SIG-M5 (cell line): ENCODE measurements around the gene CCDC102A.

Experiments used
- DNase-seq: peaks from one replicate; lab custom pipeline; 2025; lab: John Stamatoyannopoulos, UW

Gene CCDC102A

DNA sequence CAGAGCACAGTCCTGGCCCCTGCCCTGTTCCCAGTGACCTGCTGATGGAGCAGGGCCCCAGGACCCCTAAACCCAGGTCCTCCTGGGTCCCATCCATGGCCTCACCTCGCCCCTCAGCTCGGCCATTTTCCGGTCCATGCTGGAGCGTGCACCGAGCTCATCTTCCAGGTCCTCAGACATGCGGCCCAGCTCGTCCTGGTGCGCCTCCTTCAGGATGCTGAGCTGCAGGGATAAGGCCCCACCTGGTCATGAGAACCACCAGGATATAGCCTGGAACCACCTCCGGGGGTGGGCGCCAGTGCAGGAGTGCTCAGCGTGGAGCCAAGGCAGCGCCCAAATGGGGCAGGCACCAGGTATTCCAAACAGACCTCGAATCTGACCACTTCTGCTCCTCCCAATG, 17.9 kb downstream of the CCDC102A start:
- DNase-seq: no peak

DNA sequence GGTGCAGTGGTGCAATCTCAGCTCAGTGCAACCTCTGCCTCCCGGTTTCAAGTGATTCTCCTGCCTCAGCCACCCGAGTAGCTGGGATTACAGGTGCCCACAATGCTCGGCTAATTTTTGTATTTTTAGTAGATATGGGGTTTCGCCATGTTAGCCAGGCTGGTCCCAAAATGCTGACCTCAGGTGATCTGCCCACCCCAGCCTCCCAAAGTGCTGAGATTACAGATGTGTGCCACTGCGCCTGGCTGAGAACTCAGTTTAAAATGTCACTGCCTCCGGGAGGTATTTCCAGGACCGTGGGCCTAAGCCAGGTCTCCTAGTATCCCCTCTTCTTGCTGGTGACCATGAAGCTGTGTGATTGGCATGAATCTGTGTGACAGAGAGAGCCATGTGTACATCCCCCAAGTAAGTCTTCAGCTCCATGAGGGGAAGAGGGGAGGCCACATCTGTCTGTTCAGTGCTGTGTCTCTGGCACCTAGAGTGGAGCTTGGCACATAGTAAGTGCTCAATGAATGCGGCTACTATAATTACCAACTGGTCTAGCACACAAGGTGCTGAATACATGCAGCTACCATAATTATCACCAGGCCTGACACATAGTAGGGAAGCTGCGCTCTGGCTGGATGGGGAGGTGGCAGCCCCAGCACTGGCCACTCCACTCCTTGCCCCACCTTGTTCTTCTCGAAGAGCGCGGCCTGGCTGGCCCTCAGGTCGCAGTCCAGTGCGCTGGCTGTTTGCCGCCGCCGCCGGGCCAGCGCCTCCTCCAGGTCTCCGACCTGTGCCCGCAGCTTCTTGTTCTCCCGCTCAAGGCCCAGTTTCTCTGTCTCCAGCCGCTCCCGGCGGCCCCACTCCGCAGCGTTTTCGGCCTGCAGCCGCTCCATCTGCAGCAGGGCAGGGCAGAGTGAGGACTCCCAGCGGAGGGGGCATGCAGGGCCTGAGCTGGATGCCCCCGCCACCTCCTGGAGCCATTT, 18.7 kb downstream of the CCDC102A start:
- DNase-seq: no peak

DNA sequence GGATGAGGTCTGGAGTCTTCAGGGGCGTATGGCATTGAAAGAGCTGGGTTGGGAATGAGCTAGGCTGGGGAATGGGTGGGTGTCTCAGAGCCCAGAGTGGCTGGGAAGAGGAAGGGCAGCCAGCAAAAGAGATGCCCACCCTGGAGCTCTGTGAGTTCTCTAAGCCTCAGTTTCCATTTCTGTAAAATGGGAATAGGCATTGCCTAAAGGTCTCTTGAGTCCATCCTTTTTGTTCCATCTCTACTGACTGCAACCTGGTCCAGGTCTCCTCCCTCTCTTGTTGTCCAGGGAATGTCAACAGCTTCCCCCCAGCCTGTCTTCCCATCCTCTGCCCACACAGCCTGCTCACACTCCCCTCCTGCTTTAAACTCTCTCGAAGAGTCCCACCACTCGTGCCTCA, 19.6 kb downstream of the CCDC102A start:
- DNase-seq: no peak

DNA sequence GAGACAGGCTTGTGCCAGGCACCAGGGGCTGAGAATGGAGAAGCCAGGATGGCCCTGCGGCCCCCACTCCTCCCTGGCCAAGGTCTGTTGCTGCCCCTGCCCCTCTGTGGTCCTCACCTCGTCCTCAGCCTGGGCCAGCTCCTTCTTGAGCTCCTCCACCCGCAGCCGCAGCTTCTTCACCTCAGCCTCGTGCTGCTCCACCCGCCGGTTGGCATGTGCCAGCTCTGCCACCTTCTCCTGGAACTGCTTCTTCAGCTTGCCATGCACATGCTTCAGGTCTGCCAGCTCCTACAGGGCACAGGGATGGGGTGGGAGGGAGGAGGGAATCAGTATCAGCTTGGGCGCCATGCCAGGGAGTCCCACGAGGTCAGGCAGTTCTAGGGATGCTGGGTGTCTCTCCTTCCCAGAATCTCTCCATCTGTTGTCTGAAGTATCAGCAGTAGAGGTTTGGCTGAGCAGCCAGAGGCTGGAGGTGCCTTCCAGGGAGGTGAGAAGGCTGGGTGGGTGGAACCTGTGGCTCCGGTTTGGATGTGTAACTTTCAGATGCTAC, 20.1 kb downstream of the CCDC102A start:
- DNase-seq: no peak

DNA sequence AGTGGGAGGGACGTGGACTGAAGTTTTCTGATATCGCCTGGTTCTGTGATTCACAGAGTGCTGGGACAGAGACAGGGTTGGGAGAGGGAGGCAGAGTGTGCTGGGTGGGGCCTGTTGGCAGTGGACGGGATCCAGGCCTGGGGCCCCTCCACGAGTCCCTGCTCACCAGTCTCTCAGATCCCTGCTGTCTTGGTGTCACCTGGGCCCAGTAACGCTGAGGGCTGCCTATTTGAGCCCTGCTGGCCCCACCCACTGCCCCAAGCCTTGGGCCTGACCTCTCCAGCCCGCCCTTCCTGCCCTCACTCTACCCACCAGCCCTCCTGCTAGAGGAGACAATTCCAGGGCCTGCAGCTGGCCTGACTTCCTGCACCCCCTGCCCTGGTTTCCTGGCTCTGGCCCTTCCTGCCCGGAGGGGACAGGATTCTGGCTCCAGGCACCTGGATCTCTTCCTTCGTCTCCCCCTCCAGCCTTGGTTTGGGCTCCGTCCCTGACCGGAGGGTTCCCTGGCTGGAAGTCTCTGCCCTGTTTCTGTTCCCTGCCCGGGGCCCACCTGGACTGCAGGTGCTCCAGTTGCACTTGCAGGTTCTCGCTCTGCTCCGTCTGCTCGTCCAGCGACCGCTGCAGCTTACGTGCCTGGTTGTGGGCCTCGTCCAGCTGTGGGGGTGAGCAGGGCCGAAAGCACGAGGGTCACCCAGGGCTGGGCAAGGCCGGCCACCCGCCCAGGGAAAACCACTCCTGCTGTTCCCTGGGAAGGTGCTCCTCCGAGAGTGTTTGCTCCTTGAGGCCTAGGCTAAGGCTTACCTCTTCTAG, 21.4 kb downstream of the CCDC102A start:
- no peak for DNase-seq

DNA sequence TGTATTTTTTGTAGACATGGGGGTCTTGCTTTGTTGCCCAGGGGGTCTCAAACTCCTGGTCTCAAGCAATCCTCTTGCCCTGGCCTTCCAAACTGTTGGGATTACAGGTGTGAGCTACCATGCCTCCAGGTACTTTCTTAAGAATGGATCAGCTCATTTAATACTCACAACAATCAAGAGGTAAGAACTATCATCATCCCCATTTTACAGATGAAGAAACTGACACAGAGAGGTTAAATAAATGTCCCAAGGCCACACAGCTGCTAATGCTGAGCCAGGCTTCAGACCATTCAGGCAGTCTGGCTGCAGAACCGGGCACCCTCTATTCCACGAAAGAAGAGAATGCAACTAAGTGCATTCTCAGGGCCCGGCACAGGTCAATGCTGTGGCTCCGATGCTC, 22.0 kb downstream of the CCDC102A start:
- DNase-seq: no peak

DNA sequence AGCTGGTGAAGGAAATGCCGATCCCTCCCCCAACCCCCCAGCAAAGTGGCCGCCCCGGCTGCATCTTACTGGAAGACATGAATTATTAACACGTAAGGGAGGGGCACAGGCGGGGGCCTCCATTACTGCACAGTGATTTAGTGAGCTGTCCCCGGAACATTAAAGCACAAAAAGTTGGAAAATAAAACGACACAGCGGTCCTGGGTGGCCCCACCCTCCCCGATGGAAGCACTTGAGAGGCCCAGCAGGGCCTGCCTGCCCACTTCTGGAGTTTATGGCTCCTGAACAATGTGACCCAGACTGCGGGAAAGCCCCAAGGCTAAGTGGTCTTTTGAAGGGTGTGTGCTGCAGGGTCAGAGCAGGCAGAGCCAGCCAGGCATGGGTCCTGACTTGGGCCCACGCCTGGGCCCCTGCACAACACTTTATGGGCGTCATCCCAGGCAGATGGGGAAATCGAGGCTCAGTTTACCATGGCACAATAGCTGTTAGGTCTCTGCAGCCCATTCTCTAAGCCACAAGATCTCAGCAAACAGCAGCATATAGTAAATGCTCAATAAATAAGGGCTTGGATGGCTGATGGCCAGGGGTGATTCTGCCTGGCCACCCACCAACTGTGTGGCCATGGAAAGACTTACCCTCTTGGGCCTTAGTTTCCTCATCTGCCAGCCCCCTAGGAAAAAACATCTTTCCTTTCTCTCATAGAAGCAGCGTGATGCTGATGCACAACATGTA, 22.8 kb downstream of the CCDC102A start:
- DNase-seq: no peak

DNA sequence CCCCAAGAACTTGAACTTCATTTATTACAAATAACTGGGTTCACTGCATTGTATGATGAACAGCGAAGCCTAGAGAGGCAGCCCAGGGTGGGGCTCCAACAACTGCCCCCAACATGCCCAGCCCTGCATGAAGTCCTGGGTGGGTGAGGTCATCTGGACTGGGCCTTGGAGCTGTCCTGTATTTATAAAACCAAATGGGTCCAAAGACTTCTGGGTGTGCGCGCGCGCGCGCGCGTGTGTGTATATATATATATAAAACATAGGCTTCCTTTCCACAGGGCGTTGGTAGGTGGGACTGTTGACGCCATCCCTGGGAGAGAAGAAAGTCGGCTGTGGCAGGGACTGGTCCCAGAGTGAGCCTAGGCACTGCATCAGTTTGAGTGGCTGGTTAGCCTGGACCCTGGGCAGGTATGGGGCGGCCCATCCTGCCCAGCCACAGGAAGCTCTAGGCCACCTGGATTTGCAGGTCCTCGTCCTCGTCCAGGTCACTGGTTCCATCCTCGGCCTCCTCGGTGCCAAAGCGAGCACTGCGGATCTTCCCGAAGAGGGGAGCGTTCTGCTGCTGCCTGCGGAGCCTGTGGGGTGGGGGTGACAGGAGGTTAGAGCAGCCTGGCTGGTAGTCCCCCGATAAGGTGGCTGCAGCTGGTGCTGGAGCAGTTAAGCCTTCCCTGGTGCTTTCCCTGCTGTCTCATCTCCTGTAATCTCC, 23.9 kb downstream of the CCDC102A start:
- DNase-seq: no peak

DNA sequence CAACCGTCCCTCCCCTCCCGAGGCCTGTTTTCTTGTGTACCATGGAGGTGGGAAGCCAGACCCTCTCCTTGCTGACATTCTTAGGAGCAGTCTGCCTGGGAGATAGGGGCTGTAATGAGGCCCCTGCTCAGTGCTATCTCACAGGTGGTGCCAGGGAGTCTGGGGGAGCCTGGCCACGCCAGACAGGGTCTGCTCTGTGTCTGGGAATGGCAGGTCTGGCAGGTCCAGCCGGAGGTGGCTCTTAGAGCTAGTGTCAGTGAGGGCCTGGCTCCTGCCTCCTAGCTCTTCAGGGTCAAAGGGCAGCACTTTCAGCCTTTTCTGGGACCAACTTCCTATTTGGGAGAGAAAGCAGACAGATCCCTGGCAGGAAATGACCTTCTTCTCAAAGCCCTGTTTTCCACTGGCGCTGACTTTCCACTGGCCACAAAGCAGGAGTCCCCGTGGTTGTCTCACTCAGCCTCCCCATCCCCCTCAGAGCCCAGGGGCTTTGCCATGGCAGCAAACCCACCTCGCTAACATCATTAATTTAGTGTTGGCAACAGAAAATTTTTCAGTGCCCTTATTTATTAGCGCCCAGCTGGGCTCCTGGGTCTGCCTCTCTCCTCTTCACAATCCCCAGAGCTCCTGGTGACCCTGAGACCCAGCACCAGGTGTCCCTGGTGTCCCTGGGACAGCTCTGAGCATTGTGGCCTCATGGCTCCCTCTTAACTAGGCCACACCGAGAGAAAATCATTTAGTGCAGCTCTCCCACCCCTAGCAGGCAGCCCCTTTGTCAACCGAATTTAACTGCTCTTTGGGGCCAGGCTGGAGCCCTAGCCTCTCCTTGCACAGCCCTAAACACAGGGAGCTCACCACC, 26.1 kb downstream of the CCDC102A start:
- DNase-seq: no peak

DNA sequence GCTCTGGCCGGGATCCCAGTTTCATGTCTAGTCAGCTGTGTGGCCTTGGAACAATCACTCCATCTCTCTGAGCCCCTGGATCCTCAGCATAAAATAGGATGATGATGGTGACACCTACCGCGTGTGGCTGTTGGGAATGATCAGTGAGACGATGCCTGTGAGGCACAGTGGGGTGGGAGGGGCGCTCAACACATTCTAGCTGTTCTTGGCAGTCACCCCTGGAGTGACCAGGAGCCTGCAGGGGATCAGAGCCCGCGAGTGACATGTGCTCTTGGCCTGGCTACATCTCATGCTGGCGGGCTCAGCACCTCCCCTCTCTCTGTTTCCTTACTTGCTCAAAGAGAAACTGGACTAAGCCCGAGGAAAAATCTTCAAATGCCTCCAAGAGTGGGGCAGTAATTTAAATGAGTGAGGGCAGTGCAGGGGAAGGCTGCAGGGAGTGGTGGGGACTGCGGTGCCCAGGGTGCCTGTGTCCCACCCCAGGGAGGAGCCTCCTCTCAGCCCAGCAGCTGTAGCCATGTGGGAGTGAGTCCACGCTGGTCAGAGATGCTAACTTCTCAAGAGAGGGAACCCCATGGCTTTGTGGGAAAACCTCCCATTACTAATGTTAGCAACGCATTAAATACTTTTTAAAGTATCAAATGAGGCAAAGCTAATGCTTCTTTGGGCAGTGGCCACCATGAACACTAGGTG, 27.0 kb downstream of the CCDC102A start:
- no peak for DNase-seq

DNA sequence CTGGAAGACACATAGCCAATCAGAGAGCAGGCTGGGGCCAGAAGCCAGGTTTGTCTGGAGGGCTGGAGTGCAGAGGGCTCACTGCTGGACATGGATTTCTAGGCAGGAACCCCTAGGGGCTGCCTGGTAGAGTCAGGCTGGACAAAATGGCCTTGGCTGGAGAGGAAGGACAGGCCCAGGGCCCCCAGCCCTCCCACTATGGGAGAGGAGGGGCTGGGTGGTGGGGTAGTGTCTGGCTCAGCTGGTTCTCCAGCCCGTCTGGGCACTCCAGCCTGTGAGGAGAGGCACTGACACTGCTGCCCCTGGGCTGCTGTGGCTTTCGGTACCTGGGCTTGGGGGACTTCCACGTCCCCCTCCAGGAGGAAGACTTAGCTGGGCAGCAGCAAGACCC, 28.3 kb downstream of the CCDC102A start:
- no peak for DNase-seq

DNA sequence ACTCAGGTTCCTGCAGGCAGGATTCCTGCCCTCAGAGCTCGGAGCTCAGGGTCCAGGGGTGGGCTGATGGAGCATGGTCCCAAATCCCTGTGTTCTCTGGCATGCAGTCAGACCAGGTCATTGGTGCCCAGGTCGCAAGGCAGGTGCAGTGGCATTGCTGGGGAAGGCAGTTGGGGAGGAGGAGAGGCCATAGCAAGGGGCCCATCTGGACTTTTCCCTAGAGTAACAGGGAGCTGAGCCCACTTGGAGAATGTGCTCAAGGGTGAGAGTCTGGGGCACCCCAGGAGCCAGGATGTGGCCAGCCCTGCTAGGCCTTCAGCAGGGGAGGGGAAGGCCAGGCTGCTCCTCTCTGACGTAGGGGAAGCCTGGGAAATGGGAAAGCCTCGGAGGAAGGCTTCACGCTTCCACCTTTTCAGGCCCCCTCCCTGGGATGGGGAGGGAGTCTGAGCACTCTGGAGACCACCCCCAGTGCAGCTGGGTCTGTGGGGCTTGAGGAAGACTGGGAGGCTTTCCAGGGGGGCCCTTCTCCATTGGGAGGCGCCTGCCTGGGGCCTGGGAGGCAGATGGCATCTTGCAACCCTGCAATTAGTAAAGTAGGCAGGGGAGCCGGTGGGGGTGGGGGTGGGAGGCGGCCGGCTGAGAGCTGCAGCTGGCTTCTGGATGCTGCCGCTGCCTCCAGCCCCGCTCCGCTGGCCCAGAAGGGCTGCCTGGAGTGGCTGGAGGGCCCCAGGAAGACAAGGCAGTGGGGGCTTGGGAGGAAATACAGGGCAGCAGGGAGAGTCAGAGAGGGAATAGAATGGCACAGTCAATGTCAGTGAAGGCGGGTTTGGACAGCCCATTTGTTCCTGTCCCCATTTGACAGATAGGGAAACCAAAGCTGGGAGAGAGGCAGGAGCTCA, 29.0 kb downstream of the CCDC102A start:
- no peak for DNase-seq

DNA sequence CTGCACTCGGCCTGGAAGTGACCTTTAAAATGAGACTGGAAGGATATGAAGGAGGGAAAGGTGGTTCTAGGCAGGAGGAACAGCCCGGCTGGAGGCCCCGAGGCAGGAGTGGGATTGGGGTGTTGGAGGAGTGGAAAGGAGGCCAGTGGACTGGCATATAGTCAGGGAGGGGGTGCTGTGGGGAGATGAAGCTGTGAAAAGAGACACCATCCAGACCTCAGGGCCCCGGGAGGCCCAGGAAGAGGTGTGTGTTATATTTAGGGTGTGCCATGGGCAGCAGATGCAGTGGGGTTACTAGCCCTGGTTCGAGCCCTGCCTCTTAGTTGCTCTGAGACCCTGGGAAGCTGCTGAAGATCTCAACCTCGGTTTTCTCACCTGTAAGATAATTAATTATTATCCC, 31.2 kb downstream of the CCDC102A start:
- DNase-seq: no peak

DNA sequence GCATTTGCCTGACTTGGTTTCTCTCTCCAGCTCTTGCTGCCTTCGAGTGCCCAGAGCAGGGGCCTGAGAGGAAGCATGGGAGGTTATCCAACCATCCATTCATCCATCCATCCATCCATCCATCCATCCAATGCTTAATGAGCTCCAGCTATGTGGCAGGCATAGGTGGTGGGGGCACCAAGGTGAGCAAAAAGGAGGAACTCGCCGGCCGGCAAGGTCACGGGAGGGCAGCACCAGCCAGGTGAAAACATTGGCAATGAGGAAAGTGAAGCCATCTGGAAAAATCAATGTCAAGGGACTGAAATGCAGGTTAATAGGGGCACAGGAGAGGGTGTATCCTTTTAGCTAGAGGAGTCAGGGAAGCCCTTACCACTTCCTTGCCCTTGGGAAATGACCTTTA, 31.9 kb downstream of the CCDC102A start:
- DNase-seq: no peak

DNA sequence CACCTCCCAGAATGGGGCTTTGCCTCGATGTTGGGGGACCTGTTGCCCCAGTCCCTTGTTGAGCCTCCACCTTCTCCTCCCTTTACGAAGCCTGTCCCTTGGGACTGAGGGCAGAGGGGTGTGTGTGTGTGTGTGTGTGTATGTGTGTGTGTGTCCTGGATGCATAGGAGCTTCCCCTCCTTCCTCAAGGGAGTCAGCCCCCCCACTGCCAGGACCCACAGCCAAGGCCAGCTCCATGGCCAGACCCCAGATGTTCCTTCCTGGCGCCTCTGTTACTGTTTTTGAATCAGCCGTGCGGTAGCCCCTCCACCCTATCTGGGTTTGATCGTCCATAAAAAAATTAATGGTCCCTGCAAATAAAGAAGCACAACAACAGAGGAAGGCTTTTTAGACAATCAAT, 32.4 kb downstream of the CCDC102A start:
- DNase-seq: no peak

DNA sequence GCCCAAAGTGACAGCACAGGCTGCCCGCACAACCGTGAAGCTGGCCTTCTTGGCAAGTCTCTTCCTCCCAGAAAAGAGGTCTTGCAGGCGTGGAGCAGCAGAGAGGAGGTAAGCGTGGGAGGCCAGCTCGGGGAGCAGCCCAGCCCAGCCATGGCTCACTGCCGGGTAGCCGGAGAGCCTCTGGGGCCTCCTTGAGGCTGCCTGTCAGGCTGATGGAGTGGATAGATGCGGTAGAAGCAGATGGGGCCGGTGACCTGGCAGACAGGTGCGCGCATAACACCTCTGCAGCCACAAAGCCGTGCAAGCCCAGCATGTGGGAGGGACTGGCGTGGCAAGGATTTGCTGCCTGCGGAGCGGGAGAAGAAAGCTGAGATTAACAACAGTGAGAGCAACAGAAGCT, 33.0 kb downstream of the CCDC102A start:
- no peak for DNase-seq

DNA sequence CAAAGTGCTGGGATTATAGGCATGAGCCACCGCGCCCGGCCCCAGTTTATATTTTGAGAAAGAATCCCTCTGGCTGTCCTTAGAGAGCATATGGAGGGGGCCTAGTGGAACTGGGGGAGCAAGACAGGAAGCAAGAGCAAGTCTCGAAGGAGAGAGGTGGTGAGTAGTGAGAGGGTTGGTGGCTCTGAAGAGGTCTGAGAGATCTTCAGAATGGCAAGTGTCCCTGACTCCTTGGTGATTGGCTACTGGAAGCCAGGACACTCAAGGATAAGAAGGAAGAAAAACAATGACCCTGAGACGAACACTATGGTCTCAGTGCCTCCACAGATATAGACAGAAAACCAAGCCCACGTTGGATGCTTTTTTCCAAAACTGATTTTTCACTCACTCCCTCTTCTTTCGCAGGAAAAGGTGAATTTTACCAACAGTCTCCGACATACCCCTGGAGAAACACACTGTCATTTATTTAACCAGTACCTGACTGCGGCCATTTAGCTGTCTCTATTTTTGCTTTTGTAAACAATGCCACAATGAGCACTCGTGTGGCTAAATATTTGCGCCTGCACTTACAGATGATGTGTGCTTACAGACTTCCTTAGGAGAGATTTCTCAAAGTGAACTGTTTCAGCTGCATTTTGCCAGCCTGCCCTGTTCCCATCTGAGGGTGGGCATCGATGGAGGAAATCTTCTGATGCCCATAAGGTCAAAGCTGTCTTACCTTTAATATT, 34.2 kb downstream of the CCDC102A start:
- no peak for DNase-seq

DNA sequence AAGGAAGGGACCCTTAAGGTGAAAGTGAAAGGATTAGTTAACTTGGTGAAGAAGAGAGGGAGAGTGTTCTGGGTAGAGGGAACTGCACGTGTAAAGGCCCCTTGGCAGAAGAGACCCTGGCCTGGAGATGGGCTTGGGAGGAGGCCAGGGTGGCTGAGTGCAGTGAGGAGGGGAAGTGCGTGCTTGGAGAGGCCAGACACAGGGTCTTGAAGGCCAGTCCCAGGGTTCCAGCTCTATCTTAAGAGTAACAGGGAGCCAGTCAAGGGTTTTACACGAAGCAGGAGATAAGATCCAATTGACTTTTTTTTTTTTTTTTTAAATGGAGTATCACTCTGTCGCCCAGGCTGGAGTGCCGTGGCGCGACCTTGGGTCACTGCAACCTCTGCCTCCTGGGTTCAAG, 34.9 kb downstream of the CCDC102A start:
- no peak for DNase-seq
